HepG2 (cell line): ENCODE measurements around the gene PROS1. TPM values are rescaled to one million over a fixed set of nuclear protein-coding genes. Genes with fewer than 3 reads are reported as not detected.
A peak's percentile ranks its signal among the peaks of the same experiment; 100 is the strongest.

Source experiments
- GABPA ChIP-seq, 2 experiments: IDR thresholded peaks; 2 replicates each; pipeline ENCODE4 v1.6.1; 2011 to 2016; ENCODE audit warnings: low read depth in 2 of 2, low read length in 1 of 2, missing biosample characterization in 1 of 2, missing genetic modification characterization in 1 of 2
- GATAD2A ChIP-seq: IDR thresholded peaks from 2 replicates; pipeline ENCODE4 v1.6.1; 2016
- MEF2D ChIP-seq: sonication (generic); formaldehyde crosslinking; IDR thresholded peaks from 2 replicates; pipeline ENCODE4 v1.5.1; 2020; ENCODE audit warnings: mild to moderate bottlenecking, missing genetic modification reagents
- MIXL1 ChIP-seq: IDR thresholded peaks from 2 replicates; pipeline ENCODE4 v1.6.1; 2016
- NPAS2 ChIP-seq: sonication (generic); formaldehyde crosslinking; IDR thresholded peaks from 2 replicates; pipeline ENCODE4 v1.8.0; 2022; ENCODE audit warnings: mild to moderate bottlenecking, missing genetic modification reagents, borderline replicate concordance
- RXRA ChIP-seq: sonication (generic); formaldehyde crosslinking; IDR thresholded peaks from 2 replicates; pipeline ENCODE4 v1.5.1; 2020; ENCODE audit warnings: missing genetic modification reagents
- SALL1 ChIP-seq: sonication (generic); formaldehyde crosslinking; IDR thresholded peaks from 2 replicates; pipeline ENCODE4 v1.8.0; 2022; ENCODE audit warnings: mild to moderate bottlenecking, missing genetic modification reagents
- SIN3B ChIP-seq: fragments of 150-350 bp; IDR thresholded peaks from 2 replicates; pipeline ENCODE4 v1.6.1; 2014; ENCODE audit warnings: low read length
- ZNF292 ChIP-seq: sonication (generic); formaldehyde crosslinking; IDR thresholded peaks from 2 replicates; pipeline ENCODE4 v1.8.1; 2022; ENCODE audit warnings: mild to moderate bottlenecking, low read depth, missing genetic modification reagents, borderline replicate concordance
- ZNF33A ChIP-seq: sonication (generic); formaldehyde crosslinking; IDR thresholded peaks from 2 replicates; pipeline ENCODE4 v1.5.1; 2020; ENCODE audit warnings: missing genetic modification reagents, mild to moderate bottlenecking, moderate library complexity, borderline replicate concordance
- ZNF619 ChIP-seq: sonication (generic); formaldehyde crosslinking; IDR thresholded peaks from 2 replicates; pipeline ENCODE4 v1.4.0; 2020; ENCODE audit warnings: mild to moderate bottlenecking, missing genetic modification reagents
- ZNF792 ChIP-seq: IDR thresholded peaks from 2 replicates; pipeline ENCODE4 v1.6.1; 2016
- ZSCAN25 ChIP-seq: sonication (generic); formaldehyde crosslinking; IDR thresholded peaks from 2 replicates; pipeline ENCODE4 v1.8.0; 2022; ENCODE audit warnings: mild to moderate bottlenecking, missing genetic modification reagents
- polyA plus RNA-seq, 8 experiments: library from polyadenylated mRNA; depleted of rRNA in 3 of 8; stranded (reverse) in 7 of 8; unstranded in 1 of 8; fragments of >200 nt; fragmentation: Illumina TruSeq in 4 of 8; extraction: Trizol in 4 of 8; gene quantifications; 2 replicates each; pipeline versions ENCODE4 v1.2.1 to v1.2.3, GENCODE V29; 2011 to 2016; ENCODE audit warnings: low read depth in 4 of 8, missing spikeins in 1 of 8, mixed read lengths in 1 of 8; ENCODE audit not compliant: insufficient read depth in 1 of 8
- total RNA-seq, 5 experiments: library from RNA; depleted of rRNA; stranded (reverse); fragments of >200 nt; fragmentation: Illumina TruSeq; extraction: Trizol; gene quantifications; 2 replicates each; pipeline ENCODE4 v1.2.3, GENCODE V29; 2016; ENCODE audit warnings: low read depth in 1 of 5
- TF ChIP-seq, protein P1 (sequence below): sonication (generic); formaldehyde crosslinking; IDR thresholded peaks from 2 replicates; pipeline ENCODE4 v1.4.0; 2020; ENCODE audit warnings: missing genetic modification reagents
- TF ChIP-seq, protein P2 (sequence below): sonication (generic); formaldehyde crosslinking; IDR thresholded peaks from 2 replicates; pipeline ENCODE4 v1.4.0; 2020; ENCODE audit warnings: low read depth, missing genetic modification reagents
- TF ChIP-seq, protein P3 (sequence below): sonication (generic); formaldehyde crosslinking; IDR thresholded peaks from 2 replicates; pipeline ENCODE4 v1.5.1; 2020; ENCODE audit warnings: mild to moderate bottlenecking, missing genetic modification reagents, moderate library complexity
- TF ChIP-seq, protein P4 (sequence below): sonication (generic); formaldehyde crosslinking; IDR thresholded peaks from 2 replicates; pipeline ENCODE4 v1.9.0; 2021; ENCODE audit warnings: missing genetic modification reagents, borderline replicate concordance

PROS1 gene
- total and polyA plus RNA-seq, 2 of the 13 experiments (the other 11 are each of a cell fraction or from before 2014, with no cell fraction given), result 63.8 to 76.8 TPM

DNA sequence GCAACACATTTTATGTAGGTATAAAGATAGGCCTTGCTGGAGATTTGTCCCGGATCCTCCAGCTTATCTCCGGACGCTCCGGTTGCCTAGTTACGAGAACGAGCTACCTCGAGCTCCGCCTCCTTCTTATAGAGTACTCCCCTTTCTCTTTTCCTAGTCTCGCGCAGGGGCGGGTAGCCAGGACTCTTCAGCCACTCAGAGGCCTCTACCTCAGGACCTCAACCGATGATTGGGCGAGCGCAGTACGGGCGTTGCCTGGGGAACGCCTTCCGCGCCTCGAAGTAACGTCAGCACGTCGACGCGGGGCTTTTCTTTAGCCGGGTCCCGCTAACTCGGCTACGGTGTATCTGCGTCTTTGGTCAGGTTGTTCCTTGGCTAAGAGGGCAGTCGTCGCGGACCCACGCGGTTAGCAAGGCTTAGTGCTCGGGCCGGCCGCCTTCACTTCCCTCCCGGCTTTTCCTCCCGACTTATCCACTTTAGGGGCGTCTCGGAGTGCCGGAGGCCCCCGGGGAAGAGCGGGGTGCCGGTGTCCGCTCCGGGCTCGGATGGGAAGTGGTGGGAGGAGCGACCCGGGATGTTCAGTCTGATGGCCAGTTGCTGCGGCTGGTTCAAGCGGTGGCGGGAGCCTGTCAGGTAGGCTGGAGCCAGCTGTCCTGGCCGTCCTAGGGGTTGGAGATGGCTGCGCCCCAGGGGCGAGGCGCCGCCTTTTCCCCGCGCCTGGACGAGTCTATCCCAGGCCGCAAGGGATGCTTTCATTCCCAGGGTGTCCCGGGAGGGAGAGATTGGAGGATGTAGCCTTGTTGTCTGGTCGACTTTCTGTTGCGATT, 6.4 kb upstream of the PROS1 start, which contains the start of gene ARL13B (continued):
- TF ChIP-seq, protein P1, sequence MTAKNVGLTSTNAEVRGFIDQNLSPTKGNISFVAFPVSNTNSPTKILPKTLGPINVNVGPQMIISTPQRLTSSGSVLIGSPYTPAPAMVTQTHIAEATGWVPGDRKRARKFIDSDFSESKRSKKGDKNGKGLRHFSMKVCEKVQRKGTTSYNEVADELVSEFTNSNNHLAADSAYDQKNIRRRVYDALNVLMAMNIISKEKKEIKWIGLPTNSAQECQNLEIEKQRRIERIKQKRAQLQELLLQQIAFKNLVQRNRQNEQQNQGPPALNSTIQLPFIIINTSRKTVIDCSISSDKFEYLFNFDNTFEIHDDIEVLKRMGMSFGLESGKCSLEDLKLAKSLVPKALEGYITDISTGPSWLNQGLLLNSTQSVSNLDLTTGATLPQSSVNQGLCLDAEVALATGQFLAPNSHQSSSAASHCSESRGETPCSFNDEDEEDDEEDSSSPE (CRISPR knock-in tag), result peak; percentile 82
- TF ChIP-seq, protein P2, sequence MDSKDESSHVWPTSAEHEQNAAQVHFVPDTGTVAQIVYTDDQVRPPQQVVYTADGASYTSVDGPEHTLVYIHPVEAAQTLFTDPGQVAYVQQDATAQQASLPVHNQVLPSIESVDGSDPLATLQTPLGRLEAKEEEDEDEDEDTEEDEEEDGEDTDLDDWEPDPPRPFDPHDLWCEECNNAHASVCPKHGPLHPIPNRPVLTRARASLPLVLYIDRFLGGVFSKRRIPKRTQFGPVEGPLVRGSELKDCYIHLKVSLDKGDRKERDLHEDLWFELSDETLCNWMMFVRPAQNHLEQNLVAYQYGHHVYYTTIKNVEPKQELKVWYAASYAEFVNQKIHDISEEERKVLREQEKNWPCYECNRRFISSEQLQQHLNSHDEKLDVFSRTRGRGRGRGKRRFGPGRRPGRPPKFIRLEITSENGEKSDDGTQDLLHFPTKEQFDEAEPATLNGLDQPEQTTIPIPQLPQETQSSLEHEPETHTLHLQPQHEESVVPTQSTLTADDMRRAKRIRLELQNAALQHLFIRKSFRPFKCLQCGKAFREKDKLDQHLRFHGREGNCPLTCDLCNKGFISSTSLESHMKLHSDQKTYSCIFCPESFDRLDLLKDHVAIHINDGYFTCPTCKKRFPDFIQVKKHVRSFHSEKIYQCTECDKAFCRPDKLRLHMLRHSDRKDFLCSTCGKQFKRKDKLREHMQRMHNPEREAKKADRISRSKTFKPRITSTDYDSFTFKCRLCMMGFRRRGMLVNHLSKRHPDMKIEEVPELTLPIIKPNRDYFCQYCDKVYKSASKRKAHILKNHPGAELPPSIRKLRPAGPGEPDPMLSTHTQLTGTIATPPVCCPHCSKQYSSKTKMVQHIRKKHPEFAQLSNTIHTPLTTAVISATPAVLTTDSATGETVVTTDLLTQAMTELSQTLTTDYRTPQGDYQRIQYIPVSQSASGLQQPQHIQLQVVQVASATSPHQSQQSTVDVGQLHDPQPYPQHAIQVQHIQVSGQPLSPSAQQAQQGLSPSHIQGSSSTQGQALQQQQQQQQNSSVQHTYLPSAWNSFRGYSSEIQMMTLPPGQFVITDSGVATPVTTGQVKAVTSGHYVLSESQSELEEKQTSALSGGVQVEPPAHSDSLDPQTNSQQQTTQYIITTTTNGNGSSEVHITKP, result peak; percentile 64
- TF ChIP-seq ZNF292 (CRISPR knock-in tag) (peak; percentile 60; the same call in 1 of the 2 replicates), SALL1 (CRISPR knock-in tag) (peak; percentile 77), ZNF792 (CRISPR knock-in tag) (0 out of 2 replicates have a peak, but pooled peaks have one; percentile 21), SIN3B (peak; percentile 83), ZNF619 (CRISPR knock-in tag) (0 out of 2 replicates have a peak, but pooled peaks have one; percentile 25), ZSCAN25 (no peak), RXRA (CRISPR knock-in tag) (peak; percentile 44; the same call in 1 of the 2 replicates), MIXL1 (CRISPR knock-in tag) (no peak), ZNF33A (no peak), MEF2D (peak; percentile 76), NPAS2 (CRISPR knock-in tag) (no peak), GABPA (IDR thresholded peaks at IDR 0.05; ENCODE audit: low read depth, low read length) (no peak), GABPA (CRISPR knock-in tag; IDR thresholded peaks at IDR 0.05; ENCODE audit: low read depth) (peak; percentile 58), GATAD2A (CRISPR knock-in tag) (0 out of 2 replicates have a peak, but pooled peaks have one; percentile 18)
- TF ChIP-seq, protein P3, sequence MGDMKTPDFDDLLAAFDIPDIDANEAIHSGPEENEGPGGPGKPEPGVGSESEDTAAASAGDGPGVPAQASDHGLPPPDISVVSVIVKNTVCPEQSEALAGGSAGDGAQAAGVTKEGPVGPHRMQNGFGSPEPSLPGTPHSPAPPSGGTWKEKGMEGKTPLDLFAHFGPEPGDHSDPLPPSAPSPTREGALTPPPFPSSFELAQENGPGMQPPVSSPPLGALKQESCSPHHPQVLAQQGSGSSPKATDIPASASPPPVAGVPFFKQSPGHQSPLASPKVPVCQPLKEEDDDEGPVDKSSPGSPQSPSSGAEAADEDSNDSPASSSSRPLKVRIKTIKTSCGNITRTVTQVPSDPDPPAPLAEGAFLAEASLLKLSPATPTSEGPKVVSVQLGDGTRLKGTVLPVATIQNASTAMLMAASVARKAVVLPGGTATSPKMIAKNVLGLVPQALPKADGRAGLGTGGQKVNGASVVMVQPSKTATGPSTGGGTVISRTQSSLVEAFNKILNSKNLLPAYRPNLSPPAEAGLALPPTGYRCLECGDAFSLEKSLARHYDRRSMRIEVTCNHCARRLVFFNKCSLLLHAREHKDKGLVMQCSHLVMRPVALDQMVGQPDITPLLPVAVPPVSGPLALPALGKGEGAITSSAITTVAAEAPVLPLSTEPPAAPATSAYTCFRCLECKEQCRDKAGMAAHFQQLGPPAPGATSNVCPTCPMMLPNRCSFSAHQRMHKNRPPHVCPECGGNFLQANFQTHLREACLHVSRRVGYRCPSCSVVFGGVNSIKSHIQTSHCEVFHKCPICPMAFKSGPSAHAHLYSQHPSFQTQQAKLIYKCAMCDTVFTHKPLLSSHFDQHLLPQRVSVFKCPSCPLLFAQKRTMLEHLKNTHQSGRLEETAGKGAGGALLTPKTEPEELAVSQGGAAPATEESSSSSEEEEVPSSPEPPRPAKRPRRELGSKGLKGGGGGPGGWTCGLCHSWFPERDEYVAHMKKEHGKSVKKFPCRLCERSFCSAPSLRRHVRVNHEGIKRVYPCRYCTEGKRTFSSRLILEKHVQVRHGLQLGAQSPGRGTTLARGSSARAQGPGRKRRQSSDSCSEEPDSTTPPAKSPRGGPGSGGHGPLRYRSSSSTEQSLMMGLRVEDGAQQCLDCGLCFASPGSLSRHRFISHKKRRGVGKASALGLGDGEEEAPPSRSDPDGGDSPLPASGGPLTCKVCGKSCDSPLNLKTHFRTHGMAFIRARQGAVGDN (CRISPR knock-in tag), result peak; percentile 87
- TF ChIP-seq, protein P4, sequence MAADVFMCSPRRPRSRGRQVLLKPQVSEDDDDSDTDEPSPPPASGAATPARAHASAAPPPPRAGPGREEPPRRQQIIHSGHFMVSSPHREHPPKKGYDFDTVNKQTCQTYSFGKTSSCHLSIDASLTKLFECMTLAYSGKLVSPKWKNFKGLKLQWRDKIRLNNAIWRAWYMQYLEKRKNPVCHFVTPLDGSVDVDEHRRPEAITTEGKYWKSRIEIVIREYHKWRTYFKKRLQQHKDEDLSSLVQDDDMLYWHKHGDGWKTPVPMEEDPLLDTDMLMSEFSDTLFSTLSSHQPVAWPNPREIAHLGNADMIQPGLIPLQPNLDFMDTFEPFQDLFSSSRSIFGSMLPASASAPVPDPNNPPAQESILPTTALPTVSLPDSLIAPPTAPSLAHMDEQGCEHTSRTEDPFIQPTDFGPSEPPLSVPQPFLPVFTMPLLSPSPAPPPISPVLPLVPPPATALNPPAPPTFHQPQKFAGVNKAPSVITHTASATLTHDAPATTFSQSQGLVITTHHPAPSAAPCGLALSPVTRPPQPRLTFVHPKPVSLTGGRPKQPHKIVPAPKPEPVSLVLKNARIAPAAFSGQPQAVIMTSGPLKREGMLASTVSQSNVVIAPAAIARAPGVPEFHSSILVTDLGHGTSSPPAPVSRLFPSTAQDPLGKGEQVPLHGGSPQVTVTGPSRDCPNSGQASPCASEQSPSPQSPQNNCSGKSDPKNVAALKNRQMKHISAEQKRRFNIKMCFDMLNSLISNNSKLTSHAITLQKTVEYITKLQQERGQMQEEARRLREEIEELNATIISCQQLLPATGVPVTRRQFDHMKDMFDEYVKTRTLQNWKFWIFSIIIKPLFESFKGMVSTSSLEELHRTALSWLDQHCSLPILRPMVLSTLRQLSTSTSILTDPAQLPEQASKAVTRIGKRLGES (CRISPR knock-in tag), result no peak
